ENCODE results near the gene GNAQ. TPM values are rescaled to one million over a fixed set of nuclear protein-coding genes. Genes with fewer than 3 reads are reported as not detected.
A peak's percentile ranks its signal among the peaks of the same experiment; 100 is the strongest.

The GNAQ gene
- total RNA-seq, 1 donor from 2014 or later, result 35.4 TPM

DNA sequence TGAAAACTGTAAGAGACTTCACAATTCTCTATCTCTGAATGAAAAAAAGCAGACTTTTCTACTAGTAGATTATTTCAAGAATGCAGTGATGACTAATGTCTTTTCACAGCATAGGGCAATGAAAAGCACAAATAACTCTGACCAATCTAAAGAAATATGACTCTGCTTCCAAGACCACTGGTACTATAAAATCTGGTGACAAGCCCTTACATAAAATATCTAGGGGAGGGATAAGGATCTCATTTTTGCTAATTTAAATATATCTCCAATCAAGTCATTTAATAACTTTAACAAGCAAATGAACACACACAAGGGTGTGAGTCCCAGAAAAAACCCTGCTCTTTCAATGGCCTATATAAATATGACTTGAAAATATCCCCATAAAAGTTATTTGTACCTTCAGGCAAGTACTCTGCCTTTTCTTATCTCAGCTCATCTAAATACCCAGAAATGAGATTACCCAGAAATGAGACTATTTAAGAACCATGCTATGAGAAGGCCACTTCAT, 105.2 kb downstream of the GNAQ start:
- peak; percentile 42 for DNase-seq (ENCODE audit: low read depth)
- H3K4me3 ChIP-seq (ENCODE audit: low read depth, low read length), result no peak overlapping the region
- TF ChIP-seq CTCF (IDR thresholded peaks at IDR 0.05; ENCODE audit: insufficient read depth, low read length, poor library complexity, severe bottlenecking), result no peak
- H3K36me3 ChIP-seq (ENCODE audit: control insufficient read depth, insufficient read depth, low read length), result no peaks in the 10 kb centered on the region
- H3K27me3 ChIP-seq (ENCODE audit: control insufficient read depth, insufficient read depth, low read length), result no peaks in the 10 kb centered on the region

DNA sequence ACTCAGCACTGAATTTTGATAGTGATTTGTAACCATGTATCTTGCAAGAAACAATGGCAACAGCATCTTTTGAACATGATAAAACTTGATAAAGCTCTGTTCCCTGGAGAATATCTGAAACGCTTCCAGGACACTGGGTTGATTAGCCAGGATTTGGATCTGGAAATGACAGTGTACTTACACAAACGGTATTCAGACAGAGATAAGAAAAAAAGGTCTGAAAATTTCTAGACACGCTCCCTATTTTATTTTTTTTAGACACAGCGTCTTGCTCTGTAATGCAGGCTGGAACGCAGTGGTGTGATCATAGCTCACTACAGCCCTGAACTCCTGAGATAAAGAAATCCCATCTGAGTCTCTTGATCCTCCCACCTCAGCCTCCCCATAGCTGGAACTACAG, 109.0 kb downstream of the GNAQ start:
- Histone ChIP-seq H3K36me3 (ENCODE audit: control insufficient read depth, insufficient read depth, low read length) (no peaks in the 10 kb centered on the region), H3K27me3 (ENCODE audit: control insufficient read depth, insufficient read depth, low read length) (no peaks in the 10 kb centered on the region), H3K4me3 (ENCODE audit: low read depth, low read length) (no peak overlapping the region)
- TF ChIP-seq CTCF (IDR thresholded peaks at IDR 0.05; ENCODE audit: insufficient read depth, low read length, poor library complexity, severe bottlenecking), result no peak
- DNase-seq (ENCODE audit: low read depth), result no peak

DNA sequence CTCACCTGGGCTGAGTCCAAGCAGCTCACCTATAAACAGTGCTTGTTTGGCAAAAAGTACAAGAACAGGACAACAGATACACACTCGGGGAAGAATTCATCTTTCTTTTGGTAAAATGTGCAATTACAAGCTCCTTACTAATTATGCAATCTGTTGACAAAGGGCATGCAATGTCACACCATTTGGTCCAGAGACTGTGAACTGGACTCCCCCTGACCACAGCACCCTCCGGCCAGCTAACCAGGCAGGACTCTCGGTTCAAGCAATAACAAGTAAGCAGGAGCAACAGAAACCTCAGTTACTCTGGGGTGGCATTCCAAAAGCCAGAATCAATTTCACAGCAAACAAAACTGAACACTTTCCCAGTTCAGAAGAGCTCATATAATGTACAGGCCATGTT, 113.8 kb downstream of the GNAQ start:
- no peaks in the 10 kb centered on the region for H3K27me3 ChIP-seq (ENCODE audit: control insufficient read depth, insufficient read depth, low read length)
- no peak for DNase-seq (ENCODE audit: low read depth)
- no peak overlapping the region for H3K4me3 ChIP-seq (ENCODE audit: low read depth, low read length)
- TF ChIP-seq CTCF (IDR thresholded peaks at IDR 0.05; ENCODE audit: insufficient read depth, low read length, poor library complexity, severe bottlenecking), result no peak
- no peaks in the 10 kb centered on the region for H3K36me3 ChIP-seq (ENCODE audit: control insufficient read depth, insufficient read depth, low read length)

- Histone ChIP-seq H3K4me3 (ENCODE audit: low read depth, low read length) (no peak overlapping the region), H3K27me3 (ENCODE audit: control insufficient read depth, insufficient read depth, low read length) (no peaks in the 10 kb centered on the region), H3K36me3 (ENCODE audit: control insufficient read depth, insufficient read depth, low read length) (no peaks in the 10 kb centered on the region)
- TF ChIP-seq CTCF (IDR thresholded peaks at IDR 0.05; ENCODE audit: insufficient read depth, low read length, poor library complexity, severe bottlenecking), result no peak
- no peak for DNase-seq (ENCODE audit: low read depth)
Measured at GRCh38 chr9:77916820-77917219, 114.8 kb downstream of the GNAQ start.

- H3K27me3 ChIP-seq (ENCODE audit: control insufficient read depth, insufficient read depth, low read length), result no peaks in the 10 kb centered on the region
- TF ChIP-seq CTCF (IDR thresholded peaks at IDR 0.05; ENCODE audit: insufficient read depth, low read length, poor library complexity, severe bottlenecking), result no peak
- H3K4me3 ChIP-seq (ENCODE audit: low read depth, low read length), result no peak overlapping the region
- no peaks in the 10 kb centered on the region for H3K36me3 ChIP-seq (ENCODE audit: control insufficient read depth, insufficient read depth, low read length)
- no peak for DNase-seq (ENCODE audit: low read depth)
Measured at GRCh38 chr9:77916410-77916819, 115.2 kb downstream of the GNAQ start.

GRCh38 chr9:77915744-77916143, 115.9 kb downstream of the GNAQ start:
- DNase-seq (ENCODE audit: low read depth), result no peak
- H3K4me3 ChIP-seq (ENCODE audit: low read depth, low read length), result no peak overlapping the region
- no peak for TF ChIP-seq CTCF (IDR thresholded peaks at IDR 0.05; ENCODE audit: insufficient read depth, low read length, poor library complexity, severe bottlenecking)
- no peaks in the 10 kb centered on the region for H3K36me3 ChIP-seq (ENCODE audit: control insufficient read depth, insufficient read depth, low read length)
- no peaks in the 10 kb centered on the region for H3K27me3 ChIP-seq (ENCODE audit: control insufficient read depth, insufficient read depth, low read length)

Measured in kidney epithelial cell (primary cell).